Hematopoietic multipotent progenitor cell treated with erythropoietin and hydrocortisone succinate and interleukin-3 and kit ligand, for 17 days (in vitro differentiated cells): ENCODE data around the gene MYL7.

Experiments
- DNase-seq: peaks from one replicate; pipeline ENCODE4 v3.0.0-alpha.2; 2015; ENCODE audit warnings: low spot score

MYL7 gene

GRCh38 chr7:44150466-44150832, 9.3 kb upstream of the MYL7 start:
- DNase-seq: no peak

- DNase-seq: no peak
These were observed 8.7 kb upstream of the MYL7 start for GRCh38 chr7:44149571-44150465.

- no peak for DNase-seq
These were observed 7.9 kb upstream of the MYL7 start for GRCh38 chr7:44148961-44149536.

GRCh38 chr7:44148166-44148565, 7.0 kb upstream of the MYL7 start:
- DNase-seq: no peak

GRCh38 chr7:44147026-44147991, 6.2 kb upstream of the MYL7 start:
- DNase-seq: no peak

GRCh38 chr7:44145969-44146911, 5.1 kb upstream of the MYL7 start:
- no peak for DNase-seq

- DNase-seq: no peak
These were observed 4.4 kb upstream of the MYL7 start for GRCh38 chr7:44145479-44145968.

GRCh38 chr7:44144968-44145478, 3.9 kb upstream of the MYL7 start:
- no peak for DNase-seq

GRCh38 chr7:44144426-44144967, 3.4 kb upstream of the MYL7 start:
- DNase-seq: no peak

- DNase-seq: no peak
These were observed 2.6 kb upstream of the MYL7 start for GRCh38 chr7:44143646-44144250.

- DNase-seq: no peak
These were observed 896 bp upstream of the MYL7 start for GRCh38 chr7:44142028-44142427.

- DNase-seq: no peak
These were observed 791 bp downstream of the MYL7 start for GRCh38 chr7:44140341-44140740.

- DNase-seq: no peak
These were observed 1.7 kb downstream of the MYL7 start for GRCh38 chr7:44139311-44140010.

- no peak for DNase-seq
These were observed 2.4 kb downstream of the MYL7 start for GRCh38 chr7:44138698-44139097.

- no peak for DNase-seq
These were observed 4.4 kb downstream of the MYL7 start for GRCh38 chr7:44136731-44137130.

- DNase-seq: no peak
These were observed 6.0 kb downstream of the MYL7 start for GRCh38 chr7:44134943-44135628.

- no peak for DNase-seq
These were observed 7.8 kb downstream of the MYL7 start for GRCh38 chr7:44133295-44133694.

- no peak for DNase-seq
These were observed 9.1 kb downstream of the MYL7 start for GRCh38 chr7:44132039-44132438.
